PC-3 (cell line): ENCODE measurements around the gene WFDC9. TPM values are rescaled to one million over a fixed set of nuclear protein-coding genes. Genes with fewer than 3 reads are reported as not detected.
"Not testable (repeated sequence)": the region's sequence is repeated elsewhere in the genome, so short reads cannot be mapped to it uniquely, and the experiment has no call there.

Experiments
- ATAC-seq: fragments of 200-7000 bp; cut with Tn5 transposase; 2 replicates; pipeline ENCODE4 v1.9.1; 2020; ENCODE audit warnings: mild to moderate bottlenecking, moderate library complexity
- BruUV-seq: library from RNA; stranded (reverse); fragments of 400-500 nt; replicated peaks from 2 replicates; lab custom pipeline; 2021; lab: Mats Ljungman, UMichigan
- CTCF ChIA-PET: fragments of 300-600 bp; sonication (Branson Sonifier 250); formaldehyde crosslinking; loops from one replicate; lab custom pipeline; 2022; ENCODE audit warnings: antibody characterized with exemption; lab: Charles Lee
- POLR2A ChIA-PET: fragments of 300-600 bp; sonication (Branson Sonifier 250); formaldehyde crosslinking; loops from one replicate; lab custom pipeline; 2022; ENCODE audit warnings: antibody characterized with exemption; ENCODE audit not compliant: unreplicated experiment; lab: Charles Lee
- DNase-seq: peaks from one replicate; pipeline ENCODE4 v3.0.0-alpha.2; 2015
- H2AFZ ChIP-seq: fragments of 300-600 bp; sonication (generic); 2 replicates; pipeline ENCODE4 v1.6.0; 2016; ENCODE audit warnings: antibody characterized with exemption, low read length
- H3F3A ChIP-seq: fragments of 300-600 bp; sonication (generic); one replicate; pipeline ENCODE4 v1.6.0; 2017; ENCODE audit warnings: antibody characterized with exemption, low read length, control low read depth, mild to moderate bottlenecking; ENCODE audit not compliant: unreplicated experiment
- H3K27ac ChIP-seq: fragments of 300-600 bp; sonication (generic); 2 replicates; pipeline ENCODE4 v1.5.1; 2016; ENCODE audit warnings: mild to moderate bottlenecking, low read length
- H3K27me3 ChIP-seq: fragments of 300-600 bp; sonication (generic); 2 replicates; pipeline ENCODE4 v1.6.1; 2016; ENCODE audit warnings: low read length, mixed read lengths
- H3K36me3 ChIP-seq: fragments of 300-600 bp; sonication (generic); 2 replicates; pipeline ENCODE4 v1.6.1; 2016; ENCODE audit warnings: low read depth, mixed run types, low read length, mixed read lengths
- H3K4me1 ChIP-seq: fragments of 300-600 bp; sonication (generic); 2 replicates; pipeline ENCODE4 v1.5.1; 2016; ENCODE audit warnings: low read length; ENCODE audit not compliant: insufficient read depth
- H3K4me2 ChIP-seq: fragments of 300-600 bp; sonication (generic); 2 replicates; pipeline ENCODE4 v1.6.0; 2016; ENCODE audit warnings: low read length
- H3K4me3 ChIP-seq: fragments of 300-600 bp; sonication (generic); 2 replicates; pipeline ENCODE4 v1.5.1; 2016; ENCODE audit warnings: mild to moderate bottlenecking, low read length, mixed read lengths
- H3K79me2 ChIP-seq: fragments of 300-600 bp; sonication (generic); 2 replicates; pipeline ENCODE4 v1.6.1; 2017; ENCODE audit warnings: low read length, mixed read lengths
- H3K9ac ChIP-seq: fragments of 300-600 bp; sonication (generic); 2 replicates; pipeline ENCODE4 v1.6.0; 2016; ENCODE audit warnings: mild to moderate bottlenecking, low read length
- H3K9me2 ChIP-seq: fragments of 300-600 bp; sonication (generic); replicated peaks from 2 replicates; pipeline ENCODE4 v1.6.1; 2016; ENCODE audit warnings: mixed run types, low read length, mixed read lengths
- H3K9me3 ChIP-seq: fragments of 300-600 bp; sonication (generic); 2 replicates; pipeline ENCODE4 v1.6.1; 2016; ENCODE audit warnings: low read length, mixed read lengths
- H4K20me1 ChIP-seq: fragments of 300-600 bp; sonication (generic); 2 replicates; pipeline ENCODE4 v1.6.1; 2016; ENCODE audit warnings: low read length, mixed read lengths
- CTCF ChIP-seq: fragments of 300-600 bp; sonication (generic); conservative IDR thresholded peaks from 2 replicates; pipeline ENCODE4 v1.5.1; 2017; ENCODE audit warnings: antibody characterized with exemption, low read depth, mild to moderate bottlenecking, low read length
- EZH2 ChIP-seq: fragments of 300-600 bp; sonication (generic); IDR thresholded peaks from one replicate; pipeline ENCODE4 v1.6.1; 2017; ENCODE audit warnings: antibody characterized with exemption, mild to moderate bottlenecking, low read length; ENCODE audit not compliant: unreplicated experiment
- EZH2phosphoT487 ChIP-seq: fragments of 300-600 bp; sonication (generic); IDR thresholded peaks from 2 replicates; pipeline ENCODE4 v1.6.1; 2018; ENCODE audit warnings: mild to moderate bottlenecking, antibody characterized with exemption, low read length, borderline replicate concordance
- intact Hi-C: fragments of 100-400 bp; cut with micrococcal nuclease; formaldehyde crosslinking; loops from 2 replicates; pipeline ENCODE4 v1.9.0; 2023
- total RNA-seq: library from RNA; depleted of rRNA; stranded (reverse); fragments of >200 nt; gene quantifications from 2 replicates; pipeline ENCODE4 v1.2.3, GENCODE V29; 2014; rRNA removed

WFDC9 gene
- total RNA-seq, 1 experiment from 2014 or later: not detected

- Histone ChIP-seq H4K20me1 (no peaks in the 10 kb centered on the region), H3K27me3 (peaks cover 28% of the 10 kb centered on the region), H3K4me1 (no peaks in the 10 kb centered on the region), H3K9me2 (no peaks in the 10 kb centered on the region), H3F3A (no peaks in the 10 kb centered on the region), H3K27ac (no peak overlapping the region), H3K79me2 (no peaks in the 10 kb centered on the region), H3K4me3 (no peak overlapping the region), H3K9ac (no peak overlapping the region), H3K36me3 (no peaks in the 10 kb centered on the region), H2AFZ (no peak overlapping the region), H3K9me3 (no peaks in the 10 kb centered on the region), H3K4me2 (no peak overlapping the region)
- CTCF ChIA-PET: no interaction called here
- TF ChIP-seq CTCF: no peak
- TF ChIP-seq EZH2: no peak
- no peak for TF ChIP-seq EZH2phosphoT487
- intact Hi-C loops: no loop called here
- no peak for DNase-seq
- ATAC-seq: no peak
- BruUV-seq: no TSS peak
- POLR2A ChIA-PET: no interaction called here
These were observed 55.2 kb downstream of the WFDC9 start for GRCh38 chr20:45575931-45576330.

- BruUV-seq, H3K9ac ChIP-seq, H3F3A ChIP-seq, H3K4me3 ChIP-seq, H3K79me2 ChIP-seq, H3K27ac ChIP-seq, POLR2A ChIA-PET, H3K36me3 ChIP-seq, DNase-seq, CTCF ChIA-PET, H3K9me3 ChIP-seq, H3K9me2 ChIP-seq, H2AFZ ChIP-seq, intact Hi-C loops, H3K4me2 ChIP-seq, H3K4me1 ChIP-seq, ATAC-seq, H4K20me1 ChIP-seq: not testable (repeated sequence)
- peaks cover 32% of the 10 kb centered on the region for H3K27me3 ChIP-seq
These were observed 61.4 kb downstream of the WFDC9 start for GRCh38 chr20:45569650-45570049.

- Histone ChIP-seq H3K79me2 (no peaks in the 10 kb centered on the region), H3F3A (no peaks in the 10 kb centered on the region), H3K9me3 (no peaks in the 10 kb centered on the region), H3K9ac (no peak overlapping the region), H3K4me1 (no peaks in the 10 kb centered on the region), H3K9me2 (no peaks in the 10 kb centered on the region), H4K20me1 (no peaks in the 10 kb centered on the region), H3K4me3 (no peak overlapping the region), H3K4me2 (no peak overlapping the region), H3K27me3 (peaks cover 64% of the 10 kb centered on the region), H3K36me3 (no peaks in the 10 kb centered on the region), H3K27ac (no peak overlapping the region), H2AFZ (no peak overlapping the region)
- TF ChIP-seq CTCF (no peak), EZH2 (no peak), EZH2phosphoT487 (no peak)
- ChIA-PET CTCF (interaction anchor here (0.7 kb wide), 1 partner anchor 20 kb away, joined by 6 read pairs; no protein-coding TSS in a partner anchor), POLR2A (no interaction called here)
- intact Hi-C loops: no loop called here
- ATAC-seq (no peak), DNase-seq (no peak)
- BruUV-seq: no TSS peak
These were observed 66.3 kb downstream of the WFDC9 start for GRCh38 chr20:45564760-45565276.

Other genes with a start within 250 kb of the WFDC9 start
- gene DBNDD2, start 223.0 kb downstream of the WFDC9 start, total RNA-seq: 7.7 and 8.5 TPM in 2 replicates
- gene PIGT, start 215.1 kb downstream of the WFDC9 start, total RNA-seq: 101 and 129 TPM in 2 replicates
- not detected in 2 replicates for gene WFDC2, start 161.5 kb downstream of the WFDC9 start, total RNA-seq
- gene SPINT3, start 115.7 kb downstream of the WFDC9 start, total RNA-seq: not detected in 2 replicates
- gene WFDC6, start 91.8 kb downstream of the WFDC9 start, total RNA-seq: not detected in 2 replicates
- not detected in 2 replicates for gene EPPIN, start 83.9 kb downstream of the WFDC9 start, total RNA-seq
- not detected in 2 replicates for gene WFDC8, start 52.0 kb downstream of the WFDC9 start, total RNA-seq
- gene WFDC10A, start 1.5 kb downstream of the WFDC9 start, total RNA-seq: not detected in 2 replicates
- not detected in 2 replicates for gene WFDC11, start 39.0 kb upstream of the WFDC9 start, total RNA-seq
- gene WFDC13, start 70.8 kb upstream of the WFDC9 start, total RNA-seq: not detected in 2 replicates
- gene WFDC10B, start 73.7 kb upstream of the WFDC9 start, total RNA-seq: not detected in 2 replicates
- not detected in 2 replicates for gene SPINT4, start 91.1 kb upstream of the WFDC9 start, total RNA-seq
- 3.0 and 6.0 TPM in 2 replicates for gene WFDC3, start 160.6 kb upstream of the WFDC9 start, total RNA-seq
- gene DNTTIP1, start 160.7 kb upstream of the WFDC9 start, total RNA-seq: 187 and 194 TPM in 2 replicates
- 251 and 304 TPM in 2 replicates for gene UBE2C, start 181.4 kb upstream of the WFDC9 start, total RNA-seq
- not detected in 2 replicates for gene TNNC2, start 196.0 kb upstream of the WFDC9 start, total RNA-seq
- 90.1 and 108 TPM in 2 replicates for gene SNX21, start 202.5 kb upstream of the WFDC9 start, total RNA-seq
- gene ACOT8, start 226.1 kb upstream of the WFDC9 start, total RNA-seq: 57.4 and 58.8 TPM in 2 replicates
- 2.1 and 4.2 TPM in 2 replicates for gene ZSWIM3, start 226.3 kb upstream of the WFDC9 start, total RNA-seq
- 9.4 and 16.3 TPM in 2 replicates for gene ZSWIM1, start 249.9 kb upstream of the WFDC9 start, total RNA-seq